ENCODE results near the gene PLEKHM3.

DNA sequence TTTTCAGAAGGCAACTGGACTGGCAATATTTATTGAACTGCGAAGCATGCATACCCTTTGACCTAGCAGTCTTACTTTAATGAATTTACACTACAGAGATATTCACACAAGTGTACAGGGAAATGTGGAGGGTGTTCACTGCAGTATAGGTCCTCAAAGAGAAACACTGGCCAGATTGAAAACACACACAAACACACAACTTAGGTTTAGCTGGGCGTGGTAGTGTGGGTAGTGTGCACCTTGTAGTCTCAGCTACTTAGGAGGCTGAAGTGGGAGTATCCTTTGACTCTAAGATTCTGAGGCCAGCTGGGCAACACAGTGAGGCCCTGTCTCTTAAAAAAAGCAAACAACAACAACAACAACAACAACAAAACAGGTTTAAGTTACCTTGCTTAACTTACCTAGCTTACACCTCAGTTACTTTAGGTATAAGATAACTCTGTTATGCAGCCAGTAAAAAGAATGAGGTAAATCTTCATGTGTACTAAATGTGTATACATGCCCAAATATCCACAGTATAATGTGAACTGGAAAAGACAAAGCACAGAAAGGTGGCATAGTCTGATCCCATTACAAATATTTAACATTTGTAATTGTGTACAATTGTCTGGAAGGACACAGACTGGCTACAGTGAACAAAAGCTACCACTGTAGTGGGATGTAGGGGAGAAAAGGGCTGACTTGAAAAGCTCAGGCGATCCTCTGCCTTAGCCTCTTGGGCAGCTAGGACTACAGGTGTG is 149.7 kb downstream of the PLEKHM3 start:
- TF ChIP-seq CTCF (IDR thresholded peaks at IDR 0.05) (no peak), POLR2A (IDR thresholded peaks at IDR 0.05) (no peak)

Data from adrenal gland (tissue), 5 donors.